ENCODE measurements around the gene LMBRD1. TPM values are rescaled to one million over a fixed set of nuclear protein-coding genes. Genes with fewer than 3 reads are reported as not detected.
"Not testable (repeated sequence)": the region's sequence is repeated elsewhere in the genome, so short reads cannot be mapped to it uniquely, and the experiment has no call there.

The LMBRD1 gene
- 10 to 100 TPM; 17.4 to 18.2 TPM for total RNA-seq

GRCh38 chr6:69796642-69797390, at the start of gene LMBRD1:
LMBRD1 (minus strand) TSS chr6:69797010; CDS start chr6:69796881, 129 bp downstream.
- CTCF ChIA-PET, result interaction anchor here (0.6 to 3.2 kb wide), 19 partner anchors 8 to 369 kb away, joined by 3 to 47 read pairs (median 4); no protein-coding TSS in a partner anchor
- Mint-ChIP-seq H3K36me3 (peaks cover 5% of the 10 kb centered on the region), H3K9me3 (no peaks in the 10 kb centered on the region), H3K4me1 (ENCODE audit: low read depth) (peaks cover 46% of the 10 kb centered on the region), H3K27me3 (no peaks in the 10 kb centered on the region), H3K4me3 (peak within 1 kb of the TSS; percentile 87), H3K27ac (peak within 1 kb of the TSS; percentile 89)
- peak; percentile 99 for DNase-seq
- POLR2A ChIA-PET, result interaction anchor here (0.7 to 3.4 kb wide), 5 partner anchors 10 to 70 kb away, joined by 3 to 12 read pairs (median 4); partner anchors contain the start of gene COL19A1
- intact Hi-C loops (cut with micrococcal nuclease), result loop anchor here (1.0 to 5.0 kb wide), 8 partner anchors 12 to 870 kb away; partner anchors contain the start of genes FAM135A and SMAP1

GRCh38 chr6:69846312-69846711, 49.5 kb upstream of the LMBRD1 start:
- H3K4me3 Mint-ChIP-seq, result no peak overlapping the region
- no peaks in the 10 kb centered on the region for H3K36me3 Mint-ChIP-seq
- intact Hi-C loops (cut with micrococcal nuclease), result no loop called here
- POLR2A ChIA-PET, result no interaction called here
- DNase-seq, result no peak
- H3K27me3 Mint-ChIP-seq, result peaks cover 18% of the 10 kb centered on the region
- H3K27ac Mint-ChIP-seq, result no peak overlapping the region
- no peaks in the 10 kb centered on the region for H3K9me3 Mint-ChIP-seq
- CTCF ChIA-PET, result interaction anchor here (1.2 kb wide), 1 partner anchor 262 kb away, joined by 3 read pairs; no protein-coding TSS in a partner anchor
- peaks cover 3% of the 10 kb centered on the region for H3K4me1 Mint-ChIP-seq (ENCODE audit: low read depth)

GRCh38 chr6:69843189-69843588, 46.4 kb upstream of the LMBRD1 start:
- H3K4me3 Mint-ChIP-seq, result no peak overlapping the region
- ChIA-PET CTCF (no interaction called here), POLR2A (no interaction called here)
- no peak for DNase-seq
- H3K4me1 Mint-ChIP-seq (ENCODE audit: low read depth), result no peaks in the 10 kb centered on the region
- H3K36me3 Mint-ChIP-seq, result no peaks in the 10 kb centered on the region
- no peak overlapping the region for H3K27ac Mint-ChIP-seq
- H3K9me3 Mint-ChIP-seq, result no peaks in the 10 kb centered on the region
- H3K27me3 Mint-ChIP-seq, result peaks cover 23% of the 10 kb centered on the region
- intact Hi-C loops (cut with micrococcal nuclease), result no loop called here

- intact Hi-C loops (cut with micrococcal nuclease), result no loop called here
- POLR2A ChIA-PET, result no interaction called here
- no peaks in the 10 kb centered on the region for H3K9me3 Mint-ChIP-seq
- no peak overlapping the region for H3K27ac Mint-ChIP-seq
- no peak overlapping the region for H3K4me3 Mint-ChIP-seq
- DNase-seq, result no peak
- H3K4me1 Mint-ChIP-seq (ENCODE audit: low read depth), result no peaks in the 10 kb centered on the region
- H3K36me3 Mint-ChIP-seq, result no peaks in the 10 kb centered on the region
- peaks cover 22% of the 10 kb centered on the region for H3K27me3 Mint-ChIP-seq
- CTCF ChIA-PET, result no interaction called here
Observed at GRCh38 chr6:69841862-69842261, 45.1 kb upstream of the LMBRD1 start.

DNA sequence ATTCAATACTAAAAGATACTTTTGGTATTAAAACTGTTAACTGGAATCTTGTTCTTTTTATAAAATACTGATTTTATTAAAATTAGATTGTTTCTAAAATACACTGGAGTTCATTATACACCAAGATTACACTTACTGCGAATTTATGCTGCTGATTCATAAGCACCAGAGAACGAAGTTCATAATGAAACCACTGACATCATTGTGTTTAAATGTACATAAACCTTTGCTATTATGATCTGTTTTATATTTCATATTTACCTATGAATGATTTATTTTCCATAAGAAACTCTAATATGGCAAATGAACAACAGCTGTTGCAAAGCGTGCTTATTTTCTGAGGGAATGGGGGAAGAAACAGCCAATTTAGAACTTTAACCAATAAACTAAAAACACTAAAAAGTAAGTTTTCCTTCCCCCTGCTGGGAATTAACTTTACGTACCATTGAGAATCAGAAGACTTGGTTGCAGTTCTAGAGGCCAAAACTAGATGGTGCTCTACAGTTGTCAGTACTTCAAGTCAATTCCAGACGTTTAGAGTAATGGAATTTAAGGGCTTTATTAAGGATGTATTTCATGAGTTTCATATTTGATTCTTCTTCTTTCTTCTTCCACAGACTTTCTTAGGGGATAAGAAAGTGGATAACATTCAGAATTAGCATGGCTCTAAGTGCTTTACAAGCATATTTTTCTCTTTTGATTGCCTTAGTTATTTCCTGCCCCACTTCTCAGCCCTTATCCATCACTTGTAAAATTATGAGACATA, 38.8 kb upstream of the LMBRD1 start:
- ChIA-PET POLR2A (no interaction called here), CTCF (interaction anchor here (0.6 to 3.1 kb wide), 9 partner anchors 12 to 331 kb away, joined by 3 to 12 read pairs (median 3); partner anchors contain the start of genes COL19A1 and LMBRD1)
- H3K27me3 Mint-ChIP-seq, result peaks cover 15% of the 10 kb centered on the region
- intact Hi-C loops (cut with micrococcal nuclease), result loop anchor here (1.0 to 5.0 kb wide), 7 partner anchors 22 to 331 kb away; no protein-coding TSS in a partner anchor
- DNase-seq, result no peak
- H3K4me1 Mint-ChIP-seq (ENCODE audit: low read depth), result peaks cover 4% of the 10 kb centered on the region
- H3K36me3 Mint-ChIP-seq, result no peaks in the 10 kb centered on the region
- H3K27ac Mint-ChIP-seq, result no peak overlapping the region
- H3K4me3 Mint-ChIP-seq, result no peak overlapping the region
- H3K9me3 Mint-ChIP-seq, result no peaks in the 10 kb centered on the region

DNA sequence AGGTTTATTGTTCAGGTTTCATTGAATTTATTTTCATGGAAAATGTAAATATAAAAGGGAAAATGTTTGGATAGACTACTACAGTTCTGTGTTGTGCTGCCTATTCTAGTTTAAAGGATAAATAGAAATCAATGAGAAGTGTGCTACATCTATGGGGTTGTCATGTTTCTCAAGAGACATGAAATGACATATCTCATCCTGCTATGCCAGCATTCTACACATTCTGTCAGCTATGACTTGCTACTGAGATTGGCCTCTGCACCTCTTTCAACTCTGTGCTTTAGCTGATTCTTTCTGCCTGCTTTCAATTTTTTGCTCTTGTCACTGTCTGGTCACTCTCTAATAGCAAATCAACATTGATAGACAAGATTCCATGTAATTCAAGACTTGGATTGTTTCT, 35.7 kb upstream of the LMBRD1 start:
- peaks cover 4% of the 10 kb centered on the region for H3K4me1 Mint-ChIP-seq (ENCODE audit: low read depth)
- H3K36me3 Mint-ChIP-seq, result no peaks in the 10 kb centered on the region
- H3K27me3 Mint-ChIP-seq, result peaks cover 8% of the 10 kb centered on the region
- no peak overlapping the region for H3K27ac Mint-ChIP-seq
- ChIA-PET POLR2A (no interaction called here), CTCF (interaction anchor here (0.6 kb wide), 1 partner anchor 212 kb away, joined by 3 read pairs; no protein-coding TSS in a partner anchor)
- H3K4me3 Mint-ChIP-seq, result no peak overlapping the region
- intact Hi-C loops (cut with micrococcal nuclease), result no loop called here
- no peak for DNase-seq
- no peaks in the 10 kb centered on the region for H3K9me3 Mint-ChIP-seq

GRCh38 chr6:69827276-69827893, 30.6 kb upstream of the LMBRD1 start:
- H3K36me3 Mint-ChIP-seq, result no peaks in the 10 kb centered on the region
- H3K4me1 Mint-ChIP-seq (ENCODE audit: low read depth), result no peaks in the 10 kb centered on the region

GRCh38 chr6:69825904-69826303, 29.1 kb upstream of the LMBRD1 start:
- no peaks in the 10 kb centered on the region for H3K9me3 Mint-ChIP-seq
- intact Hi-C loops (cut with micrococcal nuclease), result no loop called here
- H3K4me3 Mint-ChIP-seq, result no peak overlapping the region
- no peaks in the 10 kb centered on the region for H3K4me1 Mint-ChIP-seq (ENCODE audit: low read depth)
- H3K36me3 Mint-ChIP-seq, result no peaks in the 10 kb centered on the region
- ChIA-PET CTCF (no interaction called here), POLR2A (no interaction called here)
- no peaks in the 10 kb centered on the region for H3K27me3 Mint-ChIP-seq
- no peak for DNase-seq
- H3K27ac Mint-ChIP-seq, result no peak overlapping the region

More at GRCh38 chr6:69827276-69827893, 30.6 kb upstream of the LMBRD1 start:
- no peak for DNase-seq
- intact Hi-C loops (cut with micrococcal nuclease), result no loop called here
- Mint-ChIP-seq H3K27me3 (peaks cover 2% of the 10 kb centered on the region), H3K4me3 (no peak overlapping the region), H3K9me3 (no peaks in the 10 kb centered on the region), H3K27ac (no peak overlapping the region)
- ChIA-PET CTCF (no interaction called here), POLR2A (no interaction called here)

GRCh38 chr6:69824355-69824754, 27.5 kb upstream of the LMBRD1 start:
- intact Hi-C loops (cut with micrococcal nuclease); POLR2A ChIA-PET; H3K4me1 Mint-ChIP-seq (ENCODE audit: low read depth); H3K4me3 Mint-ChIP-seq; H3K27ac Mint-ChIP-seq; H3K9me3 Mint-ChIP-seq; H3K27me3 Mint-ChIP-seq; CTCF ChIA-PET; H3K36me3 Mint-ChIP-seq; DNase-seq: not testable (repeated sequence)

- H3K27ac Mint-ChIP-seq, result no peak overlapping the region
- POLR2A ChIA-PET, result interaction anchor here (0.9 kb wide), 1 partner anchor 24 kb away, joined by 3 read pairs; the partner anchor contains the start of gene LMBRD1
- intact Hi-C loops (cut with micrococcal nuclease), result no loop called here
Observed at GRCh38 chr6:69820438-69820837, 23.6 kb upstream of the LMBRD1 start.

DNA sequence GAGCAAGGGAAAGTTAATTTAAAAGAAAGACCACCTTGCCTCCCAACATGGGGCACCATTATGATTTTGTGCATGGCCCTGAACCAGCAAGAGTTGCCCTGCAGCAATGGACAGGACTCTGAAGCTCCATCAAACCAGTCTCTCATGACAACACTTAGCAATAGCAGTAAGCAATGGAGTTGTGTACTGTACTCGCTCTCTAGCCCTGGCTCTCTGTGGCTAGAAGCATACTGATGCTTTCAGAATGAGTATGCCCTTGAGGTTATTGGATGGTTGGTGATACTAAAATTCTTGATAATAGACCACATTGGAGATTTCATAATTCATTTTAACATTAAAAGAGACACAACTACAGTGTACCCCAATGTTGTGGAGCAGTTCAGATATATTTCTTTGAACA, 23.2 kb upstream of the LMBRD1 start:
- Mint-ChIP-seq H3K36me3 (no peaks in the 10 kb centered on the region), H3K27ac (no peak overlapping the region), H3K4me3 (no peak overlapping the region), H3K4me1 (ENCODE audit: low read depth) (peaks cover 19% of the 10 kb centered on the region), H3K27me3 (no peaks in the 10 kb centered on the region), H3K9me3 (no peaks in the 10 kb centered on the region)
- DNase-seq, result no peak
- ChIA-PET CTCF (interaction anchor here (0.6 to 2.0 kb wide), 2 partner anchors 23 to 47 kb away, joined by 3 to 6 read pairs; no protein-coding TSS in a partner anchor), POLR2A (no interaction called here)
- intact Hi-C loops (cut with micrococcal nuclease), result no loop called here

More at GRCh38 chr6:69820438-69820837, 23.6 kb upstream of the LMBRD1 start:
- H3K4me3 Mint-ChIP-seq, result no peak overlapping the region
- no peaks in the 10 kb centered on the region for H3K9me3 Mint-ChIP-seq
- DNase-seq, result no peak
- CTCF ChIA-PET, result interaction anchor here (0.6 to 2.0 kb wide), 2 partner anchors 23 to 47 kb away, joined by 3 to 6 read pairs; no protein-coding TSS in a partner anchor
- H3K27me3 Mint-ChIP-seq, result no peaks in the 10 kb centered on the region
- peaks cover 14% of the 10 kb centered on the region for H3K4me1 Mint-ChIP-seq (ENCODE audit: low read depth)
- H3K36me3 Mint-ChIP-seq, result no peaks in the 10 kb centered on the region

GRCh38 chr6:69819138-69819537, 22.3 kb upstream of the LMBRD1 start:
- Mint-ChIP-seq H3K4me3 (no peak overlapping the region), H3K36me3 (no peaks in the 10 kb centered on the region), H3K9me3 (no peaks in the 10 kb centered on the region), H3K27me3 (no peaks in the 10 kb centered on the region), H3K27ac (no peak overlapping the region), H3K4me1 (ENCODE audit: low read depth) (peaks cover 25% of the 10 kb centered on the region)
- POLR2A ChIA-PET, result no interaction called here
- DNase-seq, result no peak
- CTCF ChIA-PET, result interaction anchor here (2.0 kb wide), 1 partner anchor 22 kb away, joined by 6 read pairs; no protein-coding TSS in a partner anchor
- intact Hi-C loops (cut with micrococcal nuclease), result no loop called here
